Activated gamma-delta T cell (primary cell): ENCODE data around the gene CRYL1.
"Not testable (repeated sequence)": the region's sequence is repeated elsewhere in the genome, so short reads cannot be mapped to it uniquely, and the experiment has no call there.

Source experiments
- DNase-seq: peaks from one replicate; lab custom pipeline; 2025; lab: John Stamatoyannopoulos, UW

CRYL1 gene

DNA sequence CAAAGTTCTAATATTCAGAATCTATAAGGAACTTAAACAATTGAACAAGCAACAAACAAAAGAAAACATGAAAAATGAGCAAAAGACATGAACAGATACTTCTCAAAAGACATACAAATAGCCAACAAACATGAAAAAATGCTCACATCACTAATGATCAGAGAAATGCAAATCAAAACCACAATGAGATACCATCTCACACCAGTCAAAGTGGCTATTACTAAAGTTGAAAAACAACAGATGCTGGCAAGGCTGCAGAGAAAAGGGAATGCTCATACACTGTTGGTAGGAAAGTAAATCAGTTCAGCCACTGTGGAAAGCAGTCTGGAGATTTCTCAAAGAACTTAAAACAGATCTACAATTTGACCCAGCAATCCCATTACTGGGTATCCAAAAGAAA is 74.3 kb downstream of the CRYL1 start:
- DNase-seq, result no peak

GRCh38 chr13:20448470-20448869 is 77.2 kb downstream of the CRYL1 start:
- no peak for DNase-seq

- DNase-seq, result no peak
Measured at GRCh38 chr13:20446900-20447299, 78.8 kb downstream of the CRYL1 start.

- no peak for DNase-seq
Measured at GRCh38 chr13:20446405-20446804, 79.3 kb downstream of the CRYL1 start.

DNA sequence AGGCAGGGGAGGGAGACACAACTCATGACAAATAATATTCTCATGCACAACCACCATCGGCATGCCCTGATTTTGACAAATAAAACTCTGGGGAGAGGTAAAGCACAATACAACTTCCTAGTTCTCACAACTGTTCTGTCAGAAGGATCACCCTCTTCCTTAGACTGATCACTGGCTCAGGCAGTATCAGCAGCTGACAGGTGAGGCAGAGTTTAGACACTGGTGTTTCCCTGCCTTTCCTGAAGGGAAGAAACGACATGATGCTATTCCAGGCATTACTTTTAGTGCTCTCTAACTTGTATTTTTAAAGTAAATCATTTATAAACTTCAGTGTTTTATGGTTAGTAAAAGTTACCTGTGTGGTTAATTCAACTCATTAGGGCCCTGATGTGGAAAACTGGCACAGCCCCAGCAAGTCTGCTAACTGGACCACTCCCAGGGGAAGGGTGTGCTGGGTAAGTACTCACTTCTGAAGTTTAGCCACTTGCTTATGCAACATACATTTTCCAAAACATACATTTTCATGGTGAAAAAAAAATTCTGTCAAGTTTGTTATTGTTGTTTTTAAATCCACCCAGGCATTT is 82.8 kb downstream of the CRYL1 start:
- no peak for DNase-seq

DNA sequence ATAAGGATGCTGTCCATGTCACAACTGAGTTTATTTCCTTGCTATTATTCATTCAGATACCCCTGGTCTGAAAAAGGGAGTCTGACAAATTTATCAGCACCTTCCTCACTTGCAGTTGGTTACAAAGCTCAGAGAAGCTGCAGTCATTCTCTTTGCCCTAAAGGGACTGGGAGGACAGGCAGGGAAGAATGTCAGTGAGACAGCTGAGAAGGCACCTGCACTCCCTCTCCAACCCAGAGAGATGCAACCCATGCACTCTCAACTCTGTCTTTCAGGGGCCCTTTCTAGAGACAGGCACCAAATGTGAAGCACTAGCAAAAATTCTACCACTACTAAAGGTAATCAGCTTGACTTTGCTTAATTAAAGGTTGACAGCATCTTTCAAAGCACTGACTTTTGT is 83.3 kb downstream of the CRYL1 start:
- no peak for DNase-seq

DNA sequence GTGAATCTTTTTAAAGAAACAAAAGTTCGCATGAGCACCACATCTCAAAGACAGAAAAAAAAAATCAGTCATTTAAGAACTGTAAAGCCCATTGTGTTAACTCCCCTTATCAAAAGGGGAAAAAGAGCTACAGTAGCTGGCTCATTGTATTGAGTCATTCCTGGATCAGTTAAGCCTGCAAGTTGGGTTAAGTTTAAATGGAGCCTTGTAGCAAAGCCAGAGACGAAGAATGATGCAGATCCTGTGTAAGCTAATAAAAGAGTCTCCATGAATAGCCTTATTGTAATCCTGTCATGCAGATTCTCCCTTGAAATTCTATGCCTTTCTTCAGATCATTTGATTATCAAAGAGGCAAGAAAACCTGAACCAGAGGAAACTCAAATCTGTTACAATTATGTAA is 83.8 kb downstream of the CRYL1 start:
- no peak for DNase-seq

DNA sequence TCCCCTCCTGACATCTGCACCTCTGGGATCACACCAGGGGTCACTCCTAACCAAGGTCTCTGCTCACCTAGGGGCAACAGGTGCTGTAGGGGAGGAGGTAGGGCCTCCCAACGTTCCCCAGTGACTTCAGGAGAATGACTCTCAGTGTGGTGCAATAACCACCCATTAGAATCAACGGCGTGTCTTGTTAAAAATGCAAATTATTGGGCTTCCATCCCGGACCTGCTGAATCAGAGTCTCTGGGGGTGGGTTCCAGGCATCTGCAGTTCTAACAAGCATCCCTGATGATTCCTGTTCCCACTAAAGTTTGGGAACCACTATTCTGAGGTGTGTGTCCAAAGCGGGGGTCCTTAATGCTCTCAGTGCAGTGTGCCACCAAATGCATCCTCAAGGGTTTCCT is 84.6 kb downstream of the CRYL1 start:
- DNase-seq, result no peak

GRCh38 chr13:20439261-20439660 is 86.4 kb downstream of the CRYL1 start:
- no peak for DNase-seq

DNA sequence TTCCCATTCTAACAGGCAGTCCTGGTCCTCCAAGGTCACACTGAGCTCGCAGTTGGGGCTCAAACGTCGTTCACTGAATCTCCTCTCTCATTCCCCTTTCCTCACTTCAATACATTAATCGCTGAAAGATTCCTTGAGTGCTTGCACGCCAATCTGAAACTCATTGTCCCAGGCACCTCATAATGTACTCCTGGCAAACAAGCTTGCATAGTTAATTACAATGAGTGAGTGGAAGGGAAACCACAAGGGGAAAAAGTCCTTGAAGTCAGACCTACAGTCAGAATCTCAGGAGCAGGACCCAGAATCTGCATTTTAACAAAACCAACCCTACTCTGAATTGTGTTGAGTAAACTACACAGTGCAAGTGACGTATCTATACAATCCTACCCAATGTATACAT is 86.9 kb downstream of the CRYL1 start:
- DNase-seq, result no peak

- no peak for DNase-seq
Measured at GRCh38 chr13:20436505-20436904, 89.2 kb downstream of the CRYL1 start.

- DNase-seq, result no peak
Measured at GRCh38 chr13:20435616-20436368, 89.9 kb downstream of the CRYL1 start.

DNA sequence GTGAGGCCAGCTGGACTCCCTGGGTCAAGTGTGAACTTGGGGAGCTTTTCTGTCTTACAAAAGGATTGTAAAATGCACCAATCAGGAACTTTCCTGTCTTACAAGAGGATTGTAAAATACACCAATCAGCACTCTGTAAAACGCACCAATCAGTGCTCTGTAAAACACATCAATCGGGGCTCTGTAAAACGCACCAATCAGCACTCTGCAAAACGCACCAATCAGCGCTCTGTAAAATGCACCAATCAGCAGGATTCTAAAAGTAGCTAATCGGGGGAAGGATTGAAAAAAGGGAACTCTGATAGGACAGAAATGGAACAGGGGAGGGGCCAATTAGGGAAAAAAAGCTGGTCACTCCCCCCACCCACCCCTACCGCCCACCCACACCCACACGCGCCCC is 91.4 kb downstream of the CRYL1 start:
- DNase-seq, result not testable (repeated sequence)

DNA sequence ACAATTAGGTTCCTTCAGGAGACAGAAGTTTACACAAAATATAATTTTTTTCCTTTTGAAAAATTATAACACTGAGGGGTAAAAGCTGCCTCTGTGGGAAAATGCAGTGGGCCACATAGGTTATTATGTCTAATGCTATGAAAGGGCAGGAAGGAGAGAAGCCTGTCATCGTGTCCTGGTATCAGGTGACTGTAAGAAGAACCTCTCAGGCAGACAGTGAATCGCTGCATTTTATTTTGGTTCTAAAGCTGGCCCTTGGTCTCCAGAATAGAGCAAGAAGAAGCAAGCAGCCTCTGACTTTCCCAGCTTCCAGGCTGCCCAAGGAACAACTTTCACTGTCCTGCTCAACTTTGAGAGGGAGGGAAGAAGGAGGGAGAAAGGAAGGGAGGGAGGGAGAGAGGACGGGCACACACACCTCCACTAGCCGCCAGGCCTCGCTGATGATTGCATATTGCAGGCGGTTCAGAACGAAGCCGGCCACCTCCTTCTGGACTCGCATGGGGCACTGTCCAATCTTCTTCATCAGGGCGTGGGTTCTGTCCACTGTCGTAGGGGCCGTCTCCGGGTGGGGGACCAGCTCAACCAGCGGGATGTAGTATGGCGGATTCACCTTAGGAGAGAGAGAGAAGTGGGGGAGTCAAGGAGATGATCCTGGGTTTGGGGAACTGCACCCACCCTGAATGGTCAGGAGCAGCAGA is 93.8 kb downstream of the CRYL1 start:
- DNase-seq, result no peak

GRCh38 chr13:20431080-20431479 is 94.6 kb downstream of the CRYL1 start:
- no peak for DNase-seq

DNA sequence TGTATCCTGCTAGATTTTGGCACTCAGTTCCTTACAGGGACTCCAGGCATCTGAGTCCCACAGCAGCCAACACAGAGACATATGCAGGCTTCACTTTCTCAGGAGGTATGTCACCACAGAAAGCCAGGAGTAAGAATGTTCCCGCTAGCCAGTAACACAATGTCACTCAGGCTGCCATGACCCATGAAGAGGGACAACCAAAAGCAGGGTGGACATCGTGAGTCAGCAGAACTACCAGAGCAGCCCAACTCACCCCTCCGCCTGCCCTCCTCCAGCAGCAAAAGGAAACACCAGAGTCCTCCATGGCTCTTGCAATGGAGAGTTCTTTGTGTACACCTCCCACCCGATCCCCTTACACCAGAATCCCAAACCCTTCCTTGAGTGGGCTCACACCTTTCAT is 95.4 kb downstream of the CRYL1 start:
- no peak for DNase-seq

DNA sequence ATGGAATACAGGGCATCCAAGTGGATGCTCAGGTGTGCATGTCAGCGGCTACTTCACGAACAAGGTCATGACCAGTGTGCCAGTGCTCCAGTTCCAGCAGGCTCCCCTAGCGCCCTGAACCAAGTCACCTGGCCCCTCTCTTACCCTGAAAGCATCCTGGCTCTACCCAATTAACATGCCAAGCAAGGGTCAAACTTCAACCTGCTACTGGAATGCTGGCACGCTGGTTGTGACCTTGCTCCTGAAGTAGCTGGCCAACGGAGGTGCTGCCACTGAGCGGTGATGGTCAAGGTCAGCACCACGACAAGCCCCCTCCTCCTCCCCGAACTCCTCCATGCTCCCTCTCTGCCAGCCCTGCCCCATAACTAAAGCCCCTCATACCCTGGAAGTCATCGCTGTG is 96.0 kb downstream of the CRYL1 start:
- DNase-seq, result no peak

DNA sequence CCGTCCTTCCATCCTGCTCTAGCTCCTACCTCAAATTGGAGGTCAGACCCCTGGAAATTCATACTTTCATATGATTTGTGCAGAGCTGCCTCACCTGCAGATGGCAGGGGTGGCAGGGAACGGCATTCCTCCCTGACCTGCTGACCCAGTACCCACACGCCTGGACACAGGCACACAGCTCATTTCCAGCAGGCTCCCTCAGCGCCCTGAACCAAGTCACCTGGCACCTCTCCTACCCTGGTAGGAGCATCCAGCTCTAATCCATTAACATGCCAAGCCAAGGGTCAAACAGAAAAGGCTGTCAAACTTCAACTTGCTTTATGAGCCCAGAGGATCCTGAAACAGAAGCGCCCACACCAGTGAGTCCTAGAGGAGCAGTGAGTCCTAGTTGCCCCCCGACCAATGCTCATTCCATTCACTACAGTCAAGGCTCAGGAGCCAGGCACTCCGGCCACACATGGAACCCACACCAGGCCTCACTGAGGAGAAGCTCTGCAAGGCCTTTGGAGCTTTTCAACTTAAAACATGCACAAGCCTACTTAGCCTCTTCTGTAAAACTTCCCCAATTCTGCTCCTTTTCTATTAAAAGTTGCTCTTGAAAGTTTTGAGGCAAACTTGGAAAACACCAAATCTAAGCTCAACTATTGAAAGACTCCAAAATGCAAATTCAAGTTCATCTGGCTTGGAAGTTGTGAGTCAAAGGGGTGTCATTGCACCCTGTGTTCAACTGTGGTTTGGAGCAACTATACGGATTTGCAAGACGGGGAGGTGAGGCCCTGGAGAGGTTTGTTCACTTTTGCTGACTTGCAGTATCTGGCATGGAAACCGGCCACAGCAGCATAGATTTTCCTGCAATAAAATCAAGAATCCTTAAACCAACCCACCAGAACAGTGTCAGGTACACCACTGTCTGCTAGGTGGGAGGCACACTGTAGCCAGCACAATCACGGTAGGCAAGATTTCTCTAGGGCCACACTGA is 96.7 kb downstream of the CRYL1 start:
- no peak for DNase-seq

DNA sequence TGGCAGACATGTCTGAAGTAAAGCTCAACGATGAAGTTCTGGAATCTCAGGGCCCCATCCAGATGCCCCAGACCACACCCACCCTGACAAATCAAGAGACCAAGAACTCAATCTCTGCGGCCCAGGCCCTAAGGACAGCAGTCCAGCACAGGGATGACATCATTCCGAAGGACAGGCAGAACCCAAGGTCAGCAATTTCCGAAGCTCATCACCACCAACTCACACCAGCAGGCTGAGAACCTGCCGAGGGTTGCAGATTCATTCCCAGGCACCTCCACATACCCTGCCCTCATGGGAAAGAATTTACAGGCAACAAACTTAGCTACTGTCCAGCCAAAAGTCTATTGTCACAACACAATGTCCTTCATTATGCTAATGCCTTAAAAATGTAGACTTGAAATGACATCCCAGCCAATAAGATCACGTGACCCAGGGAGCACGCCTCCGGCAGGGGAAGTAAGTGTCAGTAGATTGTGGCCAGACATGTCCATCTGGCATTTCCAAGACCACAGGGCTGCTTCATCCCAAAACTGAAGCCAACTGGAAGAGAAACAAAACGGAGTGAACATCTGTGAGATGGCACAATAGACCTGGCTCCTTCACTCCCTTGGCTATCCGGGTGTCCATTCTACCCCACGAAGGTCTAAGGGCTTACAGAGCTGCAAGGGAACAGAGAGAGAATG is 98.8 kb downstream of the CRYL1 start:
- no peak for DNase-seq

DNA sequence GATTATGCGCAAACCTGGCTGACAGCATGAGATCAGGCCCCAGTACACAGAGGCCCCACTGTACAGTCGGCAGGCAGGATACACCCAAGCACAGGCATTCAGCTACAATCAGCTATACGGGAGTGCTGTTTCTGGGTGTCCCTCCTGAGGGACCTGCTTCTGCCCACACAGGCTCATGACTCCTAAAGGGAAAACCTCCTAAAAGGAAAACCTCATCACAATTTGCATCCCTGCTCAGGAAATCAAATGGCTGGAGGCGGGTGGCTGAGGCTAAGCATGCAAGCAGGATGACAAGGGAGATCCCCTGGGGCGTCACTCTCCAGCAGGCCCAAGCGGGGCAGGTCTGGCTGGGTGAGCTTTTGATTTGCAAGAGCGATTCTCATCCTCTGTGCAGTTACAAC is 99.8 kb downstream of the CRYL1 start:
- no peak for DNase-seq

DNA sequence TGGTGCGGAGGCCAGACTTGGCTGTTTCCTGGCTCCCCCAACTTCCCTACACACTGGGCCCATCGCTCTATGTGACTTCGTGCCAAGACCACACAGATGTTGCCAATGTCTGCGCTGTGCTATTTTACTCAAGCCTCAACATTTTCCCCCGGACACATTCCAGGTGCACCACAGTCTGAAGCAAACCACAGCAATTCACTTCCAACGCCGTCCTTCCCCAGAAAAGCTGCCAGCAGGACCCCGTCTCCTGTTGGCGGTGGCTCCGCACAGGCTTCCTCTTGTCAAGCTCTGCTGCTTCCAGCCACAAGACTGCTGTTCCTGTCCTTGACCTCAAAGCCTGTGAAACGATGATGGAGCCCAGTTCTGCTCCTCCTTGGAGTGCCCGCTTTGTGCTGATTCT is 100.7 kb downstream of the CRYL1 start:
- DNase-seq, result no peak

DNA sequence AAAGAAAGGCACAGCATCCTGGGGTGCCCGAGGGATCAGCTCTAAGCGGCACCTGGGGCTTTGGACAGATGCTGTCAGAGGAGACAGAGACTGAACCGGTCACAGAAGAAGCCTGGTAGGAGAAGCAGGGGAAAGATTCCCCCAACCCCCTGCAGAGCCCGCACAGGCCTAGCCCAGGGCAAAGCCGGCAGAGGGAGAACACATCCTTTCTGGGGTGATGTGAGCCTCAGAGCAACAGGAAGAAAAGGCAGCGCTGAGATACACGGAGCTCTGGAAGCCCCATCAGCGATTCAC is 101.2 kb downstream of the CRYL1 start:
- DNase-seq, result no peak
